Activated B cell treated with CpG ODN at 0.5 μM for 24 hours (primary cell): Measurements from ENCODE around the gene APBA2. TPM values are rescaled to one million over a fixed set of nuclear protein-coding genes. Genes with fewer than 3 reads are reported as not detected.

Source experiments
- ATAC-seq: fragments of 200-7000 bp; cut with Tn5 transposase; one replicate; pipeline ENCODE4 v1.10.0; 2021; ENCODE audit warnings: low read depth, mild to moderate bottlenecking, moderate library complexity
- CTCF ChIA-PET: fragments of 350-600 bp; sonication (Branson Sonifier 250); formaldehyde crosslinking; loops from one replicate; lab custom pipeline; 2021; ENCODE audit warnings: antibody characterized with exemption; lab: Charles Lee
- POLR2A ChIA-PET: fragments of 350-600 bp; sonication (Branson Sonifier 250); formaldehyde crosslinking; loops from one replicate; lab custom pipeline; 2021; ENCODE audit warnings: antibody characterized with exemption; lab: Charles Lee
- DNase-seq: peaks from one replicate; pipeline ENCODE4 v3.0.0; 2022
- H3K27ac Mint-ChIP-seq: one replicate; pipeline ENCODE4 v1.8.0; 2020; ENCODE audit warnings: mixed read lengths
- H3K27me3 Mint-ChIP-seq: one replicate; pipeline ENCODE4 v1.8.0; 2021; ENCODE audit warnings: mixed read lengths
- H3K36me3 Mint-ChIP-seq: one replicate; pipeline ENCODE4 v1.8.0; 2021; ENCODE audit warnings: low read depth, mixed read lengths
- H3K4me1 Mint-ChIP-seq: one replicate; pipeline ENCODE4 v1.8.0; 2021; ENCODE audit warnings: mixed read lengths
- H3K4me3 Mint-ChIP-seq: one replicate; pipeline ENCODE4 v1.8.0; 2020; ENCODE audit warnings: mild to moderate bottlenecking, mixed read lengths
- H3K9me3 Mint-ChIP-seq: one replicate; pipeline ENCODE4 v1.8.0; 2020; ENCODE audit warnings: mixed read lengths
- CTCF ChIP-seq: fragments of 200-600 bp; IDR thresholded peaks from one replicate; pipeline ENCODE4 v1.8.0; 2022; ENCODE audit warnings: antibody characterized with exemption, mild to moderate bottlenecking
- intact Hi-C: fragments of 100-400 bp; cut with micrococcal nuclease; formaldehyde crosslinking; loops from one replicate; pipeline ENCODE4 v1.15.1; 2024
- total RNA-seq: library from RNA; stranded (reverse); gene quantifications from 2 replicates; pipeline ENCODE4 v1.2.3, GENCODE V29; 2022

APBA2 gene
- total RNA-seq, 1 donor from 2014 or later = not detected

- Mint-ChIP-seq H3K27me3 (peaks cover 4% of the 10 kb centered on the region), H3K9me3 (peaks cover 2% of the 10 kb centered on the region), H3K4me3 (no peak overlapping the region), H3K36me3 (no peaks in the 10 kb centered on the region), H3K4me1 (no peaks in the 10 kb centered on the region), H3K27ac (no peak overlapping the region)
- ChIA-PET CTCF (interaction anchor here (0.9 to 1.6 kb wide), 2 partner anchors 9 kb away, joined by 3 to 4 read pairs; no protein-coding TSS in a partner anchor), POLR2A (no interaction called here)
- DNase-seq (no peak), ATAC-seq (no peak)
- intact Hi-C loops = no loop called here
- TF ChIP-seq CTCF = no peak
Measured at GRCh38 chr15:29090617-29091466, 205.1 kb downstream of the APBA2 start.

DNA sequence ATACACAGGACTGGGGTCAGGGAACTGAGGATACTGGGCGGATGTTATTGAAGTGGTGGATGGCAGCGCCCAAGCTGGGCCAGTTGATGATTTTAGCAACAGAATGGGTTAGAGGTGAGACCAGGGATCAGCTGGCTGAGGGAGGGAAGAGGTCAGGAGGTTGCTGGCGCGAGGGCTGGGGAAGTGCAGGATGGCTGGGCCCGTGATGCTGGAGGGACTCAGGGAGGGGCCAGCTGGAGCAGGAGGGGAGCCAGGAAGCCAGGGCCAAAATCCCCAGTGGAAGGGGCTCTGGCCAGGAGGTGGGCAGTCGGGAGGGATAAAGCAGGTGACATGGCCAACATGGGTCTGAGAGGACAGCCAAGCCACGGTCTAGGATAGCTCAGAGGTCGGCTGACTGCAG is 205.9 kb downstream of the APBA2 start:
- POLR2A ChIA-PET = no interaction called here
- Mint-ChIP-seq H3K36me3 (no peaks in the 10 kb centered on the region), H3K27ac (no peak overlapping the region), H3K4me3 (no peak overlapping the region), H3K4me1 (no peaks in the 10 kb centered on the region), H3K27me3 (peaks cover 4% of the 10 kb centered on the region), H3K9me3 (peaks cover 2% of the 10 kb centered on the region)
- TF ChIP-seq CTCF = no peak
- ATAC-seq = no peak
- CTCF ChIA-PET = no interaction called here
- no peak for DNase-seq
- intact Hi-C loops = no loop called here

DNA sequence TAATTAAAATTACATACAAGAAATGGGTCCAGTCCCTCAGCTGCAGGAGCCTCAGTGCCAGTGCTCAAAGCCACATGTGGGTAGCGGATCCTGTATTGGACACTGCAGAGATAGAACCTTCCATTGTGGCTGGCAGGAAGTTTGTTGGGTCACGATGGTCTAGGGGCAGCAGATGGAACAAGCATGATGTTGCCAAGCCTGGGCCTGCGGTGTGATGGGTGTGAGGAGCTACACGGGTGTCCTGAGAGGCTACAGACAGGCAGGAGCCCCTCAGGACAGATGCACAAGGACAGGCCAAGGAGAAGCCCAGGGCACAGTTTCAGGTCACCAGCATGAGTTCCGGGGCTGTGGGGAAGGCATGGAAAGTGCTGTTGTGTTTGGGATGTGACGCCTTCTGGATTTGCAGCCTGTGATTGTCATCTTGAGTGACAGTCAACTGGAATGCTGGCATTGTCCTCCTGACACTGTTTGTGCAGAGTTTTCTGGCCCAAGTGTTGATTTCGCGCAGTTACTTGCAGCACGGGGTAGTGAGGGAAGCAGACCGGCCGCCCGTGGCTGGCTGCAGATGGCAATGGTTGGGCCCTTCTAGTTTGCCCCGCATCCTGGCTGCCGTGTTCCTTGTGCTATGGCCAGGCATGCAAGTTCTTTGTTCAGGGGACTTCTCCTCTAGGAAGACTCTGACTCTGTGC is 206.7 kb downstream of the APBA2 start:
- H3K4me3 Mint-ChIP-seq = no peak overlapping the region
- no peak overlapping the region for H3K27ac Mint-ChIP-seq
- POLR2A ChIA-PET = no interaction called here
- CTCF ChIA-PET = no interaction called here
- no peaks in the 10 kb centered on the region for H3K4me1 Mint-ChIP-seq
- no peaks in the 10 kb centered on the region for H3K36me3 Mint-ChIP-seq
- ATAC-seq = no peak
- intact Hi-C loops = no loop called here
- TF ChIP-seq CTCF = no peak
- no peak for DNase-seq
- H3K9me3 Mint-ChIP-seq = peaks cover 2% of the 10 kb centered on the region
- peaks cover 4% of the 10 kb centered on the region for H3K27me3 Mint-ChIP-seq

DNA sequence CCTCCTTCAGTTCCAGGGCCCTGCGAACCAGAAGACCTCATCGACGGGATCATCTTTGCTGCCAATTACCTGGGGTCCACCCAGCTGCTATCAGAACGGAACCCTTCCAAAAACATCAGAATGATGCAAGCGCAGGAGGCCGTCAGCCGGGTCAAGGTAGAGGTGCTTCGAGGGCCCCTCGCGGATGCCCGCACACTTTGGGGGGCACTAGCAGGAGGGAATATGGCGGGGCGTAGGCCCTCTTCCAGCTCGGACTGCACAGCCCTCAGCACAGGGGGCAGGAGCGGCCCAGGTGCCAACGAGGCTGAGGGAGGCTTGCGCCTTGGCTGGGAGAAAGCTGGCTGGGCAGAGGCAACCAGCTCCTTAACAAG is 207.3 kb downstream of the APBA2 start:
- ATAC-seq (no peak), DNase-seq (no peak)
- no peaks in the 10 kb centered on the region for H3K36me3 Mint-ChIP-seq
- no peaks in the 10 kb centered on the region for H3K27me3 Mint-ChIP-seq
- peaks cover 2% of the 10 kb centered on the region for H3K9me3 Mint-ChIP-seq
- H3K4me1 Mint-ChIP-seq = no peaks in the 10 kb centered on the region
- intact Hi-C loops = no loop called here
- H3K27ac Mint-ChIP-seq = no peak overlapping the region
- ChIA-PET CTCF (no interaction called here), POLR2A (no interaction called here)
- no peak for TF ChIP-seq CTCF
- no peak overlapping the region for H3K4me3 Mint-ChIP-seq

- intact Hi-C loops = no loop called here
- Mint-ChIP-seq H3K27ac (no peak overlapping the region), H3K4me1 (no peaks in the 10 kb centered on the region), H3K27me3 (no peaks in the 10 kb centered on the region), H3K36me3 (no peaks in the 10 kb centered on the region), H3K9me3 (peaks cover 2% of the 10 kb centered on the region), H3K4me3 (no peak overlapping the region)
- no peak for ATAC-seq
- TF ChIP-seq CTCF = no peak
- ChIA-PET CTCF (interaction anchor here (0.6 kb wide), 1 partner anchor 9 kb away, joined by 4 read pairs; no protein-coding TSS in a partner anchor), POLR2A (no interaction called here)
- no peak for DNase-seq
Measured at GRCh38 chr15:29093696-29094343, 208.0 kb downstream of the APBA2 start.
